K562 (cell line): Measurements from ENCODE around the gene MINDY4. TPM values are rescaled to one million over a fixed set of nuclear protein-coding genes. Genes with fewer than 3 reads are reported as not detected.

Source experiments
- ATAC-seq: fragments of 200-7000 bp; cut with Tn5 transposase; 3 replicates; pipeline ENCODE4 v1.9.1; 2020; ENCODE audit warnings: moderate library complexity
- BruUV-seq: library from RNA; stranded (reverse); fragments of 400-500 nt; replicated peaks from 2 replicates; lab custom pipeline; 2021; lab: Mats Ljungman, UMichigan
- CTCF ChIA-PET: fragments of 300-600 bp; formaldehyde crosslinking; extraction: SDS; loops from one replicate; lab custom pipeline; 2021; ENCODE audit warnings: low intra/inter-chr PET ratio; lab: Yijun Ruan, JAX
- POLR2A ChIA-PET: fragments of 300-600, 350-650 bp; sonication (Branson Sonifier 250); formaldehyde crosslinking; extraction: SDS; loops from one replicate; lab custom pipeline; 2021; ENCODE audit warnings: antibody characterized with exemption, inconsistent platforms; lab: Yijun Ruan, JAX
- DNase-seq, 4 experiments: peaks; one replicate each; pipeline versions ENCODE4 v3.0.0 to v3.0.0-alpha.2; 2011 to 2018; ENCODE audit warnings: low spot score in 3 of 4, mixed read lengths in 3 of 4; ENCODE audit errors: extremely low read depth in 1 of 4
- FAIRE-seq: peaks from 2 replicates; lab custom pipeline; 2011; peaks lifted over from hg19 to GRCh38; lab: Jason Lieb, UNC
- H2AFZ ChIP-seq: 2 replicates; pipeline ENCODE4 v1.6.0; 2011; ENCODE audit warnings: low read depth, low read length, control low read depth, inconsistent platforms
- H3K27ac ChIP-seq: fragments of 200-600 bp; 3 replicates; pipeline ENCODE4 v1.8.0; 2011; ENCODE audit warnings: low read depth, mild to moderate bottlenecking, control low read depth, inconsistent platforms, low read length, moderate library complexity, mixed read lengths; ENCODE audit errors: extremely low read depth
- H3K27me3 ChIP-seq, 2 experiments: fragments of 300-600 bp in 1 of 2; 2 replicates in 1 of 2; 3 replicates in 1 of 2; pipeline versions ENCODE4 v1.6.0 to v1.8.0; 2011; ENCODE audit warnings: inconsistent platforms in 2 of 2, low read length in 2 of 2, mild to moderate bottlenecking in 1 of 2, mixed read lengths in 1 of 2, moderate library complexity in 1 of 2; ENCODE audit not compliant: control insufficient read depth in 2 of 2, insufficient read depth in 2 of 2
- H3K36me3 ChIP-seq: fragments of 300-600 bp; 3 replicates; pipeline ENCODE4 v1.8.0; 2011; ENCODE audit warnings: mild to moderate bottlenecking, low read length, inconsistent platforms; ENCODE audit not compliant: control insufficient read depth, insufficient read depth
- H3K4me1 ChIP-seq, 2 experiments: fragments of 200-600 bp in 1 of 2; replicated peaks in 1 of 2; 2 replicates in 1 of 2; 3 replicates in 1 of 2; pipeline versions ENCODE4 v1.5.1 to v1.8.0; 2011; ENCODE audit warnings: inconsistent platforms in 2 of 2, low read length in 2 of 2, mild to moderate bottlenecking in 1 of 2, mixed read lengths in 1 of 2, moderate library complexity in 1 of 2; ENCODE audit not compliant: control insufficient read depth in 2 of 2, insufficient read depth in 2 of 2
- H3K4me2 ChIP-seq: 2 replicates; pipeline ENCODE4 v1.6.1; 2011; ENCODE audit warnings: low read length, control low read depth, inconsistent platforms, mixed read lengths; ENCODE audit not compliant: insufficient read depth
- H3K4me3 ChIP-seq: fragments of 200-600 bp; sonication (generic), shearing (Covaris generic); 2 replicates; pipeline ENCODE4 v1.5.1; 2016; ENCODE audit warnings: control low read depth, inconsistent platforms
- H3K79me2 ChIP-seq: fragments of 200-600 bp; 3 replicates; pipeline ENCODE4 v1.8.0; 2011; ENCODE audit warnings: low read length, inconsistent platforms; ENCODE audit not compliant: control insufficient read depth, insufficient read depth
- H3K9ac ChIP-seq, 2 experiments: 2 replicates each; pipeline versions ENCODE4 v1.6.0 to v1.6.1; 2011; ENCODE audit warnings: low read depth in 2 of 2, low read length in 2 of 2, control low read depth in 1 of 2, inconsistent platforms in 1 of 2, mild to moderate bottlenecking in 1 of 2, mixed read lengths in 1 of 2; ENCODE audit not compliant: insufficient read depth in 1 of 2
- H3K9me1 ChIP-seq: one replicate; pipeline ENCODE4 v1.6.0; 2011; ENCODE audit warnings: inconsistent platforms, mild to moderate bottlenecking, low read length, moderate library complexity; ENCODE audit not compliant: control insufficient read depth, insufficient read depth
- H3K9me3 ChIP-seq: replicated peaks from 2 replicates; pipeline ENCODE4 v1.5.1; 2011; ENCODE audit warnings: low read depth, low read length, inconsistent platforms; ENCODE audit not compliant: control insufficient read depth, insufficient read depth
- H4K20me1 ChIP-seq: replicated peaks from 2 replicates; pipeline ENCODE4 v1.6.1; 2011; ENCODE audit warnings: low read length, inconsistent platforms, mixed read lengths; ENCODE audit not compliant: control insufficient read depth, insufficient read depth
- CBX5 ChIP-seq: IDR thresholded peaks from 2 replicates; pipeline ENCODE4 v1.6.1; 2014; ENCODE audit warnings: low read depth, borderline replicate concordance
- CCNT2 ChIP-seq: IDR thresholded peaks from 2 replicates; pipeline ENCODE4 v1.6.1; 2011; ENCODE audit warnings: borderline replicate concordance, low read depth, mild to moderate bottlenecking, moderate library complexity, mixed read lengths, low read length; ENCODE audit not compliant: insufficient read length; ENCODE audit errors: extremely low read depth
- HNRNPK ChIP-seq: fragments of 200-400 bp; formaldehyde crosslinking; IDR thresholded peaks from one replicate; pipeline ENCODE4 v1.6.1; 2018; ENCODE audit warnings: mild to moderate bottlenecking, low read depth, low read length; ENCODE audit not compliant: poor library complexity, severe bottlenecking
- KAT7 ChIP-seq: sonication (generic); formaldehyde crosslinking; IDR thresholded peaks from 2 replicates; pipeline ENCODE4 v1.8.0; 2022; ENCODE audit warnings: missing genetic modification reagents, mild to moderate bottlenecking, borderline replicate concordance
- KDM4B ChIP-seq, 2 experiments: fragments of 450-650 bp in 1 of 2; sonication (generic) in 1 of 2; IDR thresholded peaks; 2 replicates each; pipeline ENCODE4 v1.6.1; 2016 to 2017; ENCODE audit warnings: borderline replicate concordance in 2 of 2, antibody characterized with exemption in 1 of 2, low read depth in 1 of 2, mild to moderate bottlenecking in 1 of 2
- NFRKB ChIP-seq: fragments of 450-650 bp; IDR thresholded peaks from 2 replicates; pipeline ENCODE4 v1.6.1; 2016; ENCODE audit warnings: low read depth
- NONO ChIP-seq, 2 experiments: fragments of 200-400 bp in 1 of 2; fragments of 450-650 bp in 1 of 2; formaldehyde crosslinking in 1 of 2; IDR thresholded peaks; 2 replicates each; pipeline ENCODE4 v1.6.1; 2017; ENCODE audit warnings: low read depth in 2 of 2, mild to moderate bottlenecking in 2 of 2, moderate library complexity in 2 of 2, low read length in 1 of 2
- ZNF146 ChIP-seq: IDR thresholded peaks from one replicate; pipeline ENCODE4 v1.6.1; 2018; ENCODE audit warnings: missing compliant biosample characterization; ENCODE audit not compliant: unreplicated experiment
- WGBS: fragments of 100-300 bp; shearing (Covaris generic); methylation state at CpG from one replicate; pipeline ENCODE4 v1.1.6; 2016; ENCODE audit warnings: low coverage, mixed read lengths; ENCODE audit not compliant: insufficient coverage; ENCODE audit errors: missing lambda C conversion rate; 5-methylcytosine and 5-hydroxymethylcytosine counted together
- in situ Hi-C: fragments of 300-500 bp; cut with MboI; formaldehyde crosslinking; loops from 4 replicates; pipeline ENCODE4 v1.15.0; 2018; ENCODE audit warnings: inconsistent platforms, mixed read lengths
- intact Hi-C: fragments of 100-400 bp; cut with micrococcal nuclease; formaldehyde crosslinking; loops from 2 replicates; pipeline ENCODE4 v1.14.2; 2022
- polyA plus RNA-seq, 8 experiments: library from polyadenylated mRNA; depleted of rRNA in 4 of 8; stranded (reverse) in 5 of 8; unstranded in 3 of 8; fragments of >200 nt; fragmentation: Nextera tagmentation in 2 of 8; fragmentation: Illumina TruSeq in 1 of 8; extraction: Ambion mirVana in 2 of 8; extraction: Trizol in 1 of 8; gene quantifications; 2 replicates each; pipeline versions ENCODE4 v1.2.1 to v1.2.3, GENCODE V29; 2011 to 2014; ENCODE audit warnings: inconsistent platforms in 1 of 8, missing spikeins in 1 of 8
- total RNA-seq, 7 experiments: library from RNA; depleted of rRNA in 6 of 7; stranded (reverse); fragments of >200 nt in 6 of 7; fragmentation: Illumina TruSeq in 2 of 7; extraction: Trizol in 2 of 7; gene quantifications; 2 replicates each; pipeline versions ENCODE4 v1.2.1 to v1.2.3, GENCODE V29; 2011 to 2021; ENCODE audit warnings: low replicate concordance in 1 of 7
- TF ChIP-seq, protein P1 (sequence below), 2 experiments: fragments of 450-650 bp in 1 of 2; sonication (generic) in 1 of 2; formaldehyde crosslinking in 1 of 2; IDR thresholded peaks; 2 replicates each; pipeline versions ENCODE4 v1.7.1 to v1.9.0; 2016 to 2022; ENCODE audit warnings: inconsistent platforms in 1 of 2, mild to moderate bottlenecking in 1 of 2, missing genetic modification reagents in 1 of 2
- TF ChIP-seq, protein P2 (sequence below): sonication (generic); formaldehyde crosslinking; IDR thresholded peaks from 2 replicates; pipeline ENCODE4 v1.9.0; 2022; ENCODE audit warnings: mild to moderate bottlenecking, missing genetic modification reagents
- TF ChIP-seq, protein P3 (sequence below): sonication (generic); formaldehyde crosslinking; IDR thresholded peaks from 2 replicates; pipeline ENCODE4 v1.5.0; 2020; ENCODE audit warnings: missing genetic modification reagents

The MINDY4 gene
- total and polyA plus RNA-seq, 9 of the 15 experiments (the other 6 are each of a cell fraction or from before 2014, with no cell fraction given), result 2.1 to 16.7 (median 11.0) TPM

DNA sequence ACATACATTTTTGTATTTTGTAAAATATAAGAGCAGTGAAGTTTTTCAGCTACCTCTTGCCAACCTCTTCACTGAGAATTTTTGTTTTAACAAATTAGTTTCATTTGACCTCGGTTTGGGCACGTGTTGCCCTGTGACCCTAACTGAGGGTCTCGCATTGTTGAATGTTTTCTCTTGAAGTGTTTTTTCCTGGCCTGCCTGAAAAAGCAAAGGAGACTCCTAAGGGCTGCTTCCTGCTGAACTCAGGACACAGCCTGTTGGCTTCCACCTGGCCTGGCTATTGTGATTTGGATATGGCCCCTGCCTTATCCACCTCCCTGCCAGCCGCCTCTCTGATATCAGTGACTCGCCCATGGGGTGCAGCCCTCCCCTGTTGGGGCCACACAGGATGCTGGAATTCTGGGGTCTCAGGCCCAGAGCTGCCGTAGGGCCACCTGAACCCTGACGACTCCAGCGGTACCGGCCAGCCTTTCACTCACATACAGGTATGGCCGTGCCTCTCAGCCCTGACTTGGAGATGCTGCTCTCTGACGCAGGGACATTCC is 81.6 kb downstream of the MINDY4 start:
- Histone ChIP-seq H3K27me3 (no peaks in the 10 kb centered on the region), H3K79me2 (no peaks in the 10 kb centered on the region), H2AFZ (no peak overlapping the region), H3K4me3 (no peak overlapping the region), H3K9me3 (no peaks in the 10 kb centered on the region), H3K4me1 (peaks cover 0 to 9% of the 10 kb centered on the region in 2 experiments; a peak in 1 of 5 replicates), H3K4me2 (no peak overlapping the region), H3K27ac (no peak overlapping the region), H3K36me3 (peaks cover 6% of the 10 kb centered on the region; the same call in 1 of the 3 replicates), H3K9ac (peak overlapping the region in 1 of 2 experiments; percentile 29; a peak in 1 of 4 replicates), H4K20me1 (no peaks in the 10 kb centered on the region), H3K9me1 (no peaks in the 10 kb centered on the region)
- in situ Hi-C loops (no loop called here), intact Hi-C loops (no loop called here)
- no peak for DNase-seq
- ATAC-seq, result no peak
- ChIA-PET CTCF (no interaction called here), POLR2A (interaction anchor here (0.6 to 1.1 kb wide), 4 partner anchors 13 to 620 kb away, joined by 3 to 4 read pairs (median 3); no protein-coding TSS in a partner anchor)
- no TSS peak for BruUV-seq
- WGBS, result 73% methylated on average over 11 of the region's 11 CpGs
- no peak for FAIRE-seq
- no peak for TF ChIP-seq KAT7 (CRISPR knock-in tag)
- TF ChIP-seq NONO (IDR thresholded peaks at IDR 0.05; ENCODE audit: low read depth in 2 of 2, low read length in 1 of 2), result no peak
- TF ChIP-seq, protein P1, sequence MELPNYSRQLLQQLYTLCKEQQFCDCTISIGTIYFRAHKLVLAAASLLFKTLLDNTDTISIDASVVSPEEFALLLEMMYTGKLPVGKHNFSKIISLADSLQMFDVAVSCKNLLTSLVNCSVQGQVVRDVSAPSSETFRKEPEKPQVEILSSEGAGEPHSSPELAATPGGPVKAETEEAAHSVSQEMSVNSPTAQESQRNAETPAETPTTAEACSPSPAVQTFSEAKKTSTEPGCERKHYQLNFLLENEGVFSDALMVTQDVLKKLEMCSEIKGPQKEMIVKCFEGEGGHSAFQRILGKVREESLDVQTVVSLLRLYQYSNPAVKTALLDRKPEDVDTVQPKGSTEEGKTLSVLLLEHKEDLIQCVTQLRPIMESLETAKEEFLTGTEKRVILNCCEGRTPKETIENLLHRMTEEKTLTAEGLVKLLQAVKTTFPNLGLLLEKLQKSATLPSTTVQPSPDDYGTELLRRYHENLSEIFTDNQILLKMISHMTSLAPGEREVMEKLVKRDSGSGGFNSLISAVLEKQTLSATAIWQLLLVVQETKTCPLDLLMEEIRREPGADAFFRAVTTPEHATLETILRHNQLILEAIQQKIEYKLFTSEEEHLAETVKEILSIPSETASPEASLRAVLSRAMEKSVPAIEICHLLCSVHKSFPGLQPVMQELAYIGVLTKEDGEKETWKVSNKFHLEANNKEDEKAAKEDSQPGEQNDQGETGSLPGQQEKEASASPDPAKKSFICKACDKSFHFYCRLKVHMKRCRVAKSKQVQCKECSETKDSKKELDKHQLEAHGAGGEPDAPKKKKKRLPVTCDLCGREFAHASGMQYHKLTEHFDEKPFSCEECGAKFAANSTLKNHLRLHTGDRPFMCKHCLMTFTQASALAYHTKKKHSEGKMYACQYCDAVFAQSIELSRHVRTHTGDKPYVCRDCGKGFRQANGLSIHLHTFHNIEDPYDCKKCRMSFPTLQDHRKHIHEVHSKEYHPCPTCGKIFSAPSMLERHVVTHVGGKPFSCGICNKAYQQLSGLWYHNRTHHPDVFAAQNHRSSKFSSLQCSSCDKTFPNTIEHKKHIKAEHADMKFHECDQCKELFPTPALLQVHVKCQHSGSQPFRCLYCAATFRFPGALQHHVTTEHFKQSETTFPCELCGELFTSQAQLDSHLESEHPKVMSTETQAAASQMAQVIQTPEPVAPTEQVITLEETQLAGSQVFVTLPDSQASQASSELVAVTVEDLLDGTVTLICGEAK (IDR thresholded peaks at IDR 0.05), result no peak
- TF ChIP-seq, protein P1 (CRISPR knock-in tag; IDR thresholded peaks at IDR 0.05), result no peak
- TF ChIP-seq ZNF146, result no peak
- TF ChIP-seq CBX5, result no peak
- TF ChIP-seq HNRNPK, result no peak
- TF ChIP-seq, protein P2, sequence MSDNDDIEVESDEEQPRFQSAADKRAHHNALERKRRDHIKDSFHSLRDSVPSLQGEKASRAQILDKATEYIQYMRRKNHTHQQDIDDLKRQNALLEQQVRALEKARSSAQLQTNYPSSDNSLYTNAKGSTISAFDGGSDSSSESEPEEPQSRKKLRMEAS (CRISPR knock-in tag), result no peak
- TF ChIP-seq, protein P3, sequence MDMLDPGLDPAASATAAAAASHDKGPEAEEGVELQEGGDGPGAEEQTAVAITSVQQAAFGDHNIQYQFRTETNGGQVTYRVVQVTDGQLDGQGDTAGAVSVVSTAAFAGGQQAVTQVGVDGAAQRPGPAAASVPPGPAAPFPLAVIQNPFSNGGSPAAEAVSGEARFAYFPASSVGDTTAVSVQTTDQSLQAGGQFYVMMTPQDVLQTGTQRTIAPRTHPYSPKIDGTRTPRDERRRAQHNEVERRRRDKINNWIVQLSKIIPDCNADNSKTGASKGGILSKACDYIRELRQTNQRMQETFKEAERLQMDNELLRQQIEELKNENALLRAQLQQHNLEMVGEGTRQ (CRISPR knock-in tag), result no peak
- TF ChIP-seq KDM4B (IDR thresholded peaks at IDR 0.05; ENCODE audit: borderline replicate concordance in 2 of 2, low read depth in 1 of 2), result no peak
- TF ChIP-seq NFRKB, result no peak
- no peak for TF ChIP-seq CCNT2
